Osteoblast (primary cell): ENCODE data around the gene PCSK5. TPM values are rescaled to one million over a fixed set of nuclear protein-coding genes. Genes with fewer than 3 reads are reported as not detected.

Source experiments
- DNase-seq: peaks from one replicate; pipeline ENCODE4 v3.0.0; 2011; ENCODE audit warnings: low spot score, mixed read lengths; ENCODE audit not compliant: insufficient read length; ENCODE audit errors: missing footprints
- H2AFZ ChIP-seq: 2 replicates; pipeline ENCODE4 v1.6.0; 2011; ENCODE audit warnings: mild to moderate bottlenecking, low read length
- H3K27ac ChIP-seq: 2 replicates; pipeline ENCODE4 v1.5.1; 2011; ENCODE audit warnings: mild to moderate bottlenecking, low read depth, low read length, moderate library complexity
- H3K27me3 ChIP-seq: 2 replicates; pipeline ENCODE4 v1.6.0; 2012; ENCODE audit warnings: mild to moderate bottlenecking, control low read depth, inconsistent platforms, low read length, moderate library complexity; ENCODE audit not compliant: insufficient read depth
- H3K36me3 ChIP-seq: 2 replicates; pipeline ENCODE4 v1.5.1; 2011; ENCODE audit warnings: mild to moderate bottlenecking, low read length, control low read depth, moderate library complexity; ENCODE audit not compliant: insufficient read depth
- H3K4me1 ChIP-seq: 2 replicates; pipeline ENCODE4 v1.5.1; 2011; ENCODE audit warnings: mild to moderate bottlenecking, low read length, control low read depth, moderate library complexity; ENCODE audit not compliant: insufficient read depth
- H3K4me2 ChIP-seq: 2 replicates; pipeline ENCODE4 v1.6.0; 2011; ENCODE audit warnings: mild to moderate bottlenecking, low read length; ENCODE audit not compliant: insufficient read depth
- H3K4me3 ChIP-seq: fragments of 200-600 bp; sonication (generic); 3 replicates; pipeline ENCODE4 v1.5.1; 2012; ENCODE audit warnings: mild to moderate bottlenecking, low read length, inconsistent platforms; ENCODE audit not compliant: insufficient read depth
- H3K79me2 ChIP-seq: 2 replicates; pipeline ENCODE4 v1.6.0; 2012; ENCODE audit warnings: mild to moderate bottlenecking, low read length, control low read depth, inconsistent platforms; ENCODE audit not compliant: insufficient read depth
- H3K9me3 ChIP-seq: 2 replicates; pipeline ENCODE4 v1.5.1; 2011; ENCODE audit warnings: low read depth, low read length, control low read depth
- H4K20me1 ChIP-seq: 2 replicates; pipeline ENCODE4 v1.6.0; 2012; ENCODE audit warnings: mild to moderate bottlenecking, low read length, control low read depth; ENCODE audit not compliant: insufficient read depth
- CTCF ChIP-seq: IDR thresholded peaks from 2 replicates; pipeline ENCODE4 v1.5.1; 2011; ENCODE audit warnings: mild to moderate bottlenecking, low read depth, low read length, moderate library complexity; ENCODE audit errors: extremely low read depth
- total RNA-seq: library from RNA; depleted of rRNA; stranded (reverse); fragments of >200 nt; gene quantifications from 2 replicates; pipeline ENCODE4 v1.2.3, GENCODE V29; 2012

PCSK5 gene
- total RNA-seq, 1 donor, result 14.5 TPM

DNA sequence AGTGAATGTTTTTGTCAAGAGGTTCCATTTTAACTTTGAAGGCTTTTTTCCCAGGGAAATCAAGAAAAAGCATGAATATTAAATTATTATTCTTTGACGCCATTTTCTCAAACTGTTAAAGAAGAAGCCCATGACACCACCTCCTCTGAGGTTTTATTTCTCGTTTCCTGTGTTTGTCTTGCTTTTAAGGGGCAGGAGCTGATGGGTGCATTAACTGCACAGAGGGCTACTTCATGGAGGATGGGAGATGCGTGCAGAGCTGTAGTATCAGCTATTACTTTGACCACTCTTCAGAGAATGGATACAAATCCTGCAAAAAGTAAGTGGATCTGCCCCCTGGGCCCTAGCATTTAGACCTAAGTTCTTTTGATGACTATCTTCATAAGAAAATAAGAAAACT lies 298.4 kb downstream of the PCSK5 start:
- no peak for DNase-seq
- H3K36me3 ChIP-seq, result no peaks in the 10 kb centered on the region
- H3K4me3 ChIP-seq, result no peak overlapping the region
- no peak overlapping the region for H2AFZ ChIP-seq
- no peak overlapping the region for H3K27ac ChIP-seq
- no peak for TF ChIP-seq CTCF
- no peak overlapping the region for H3K4me2 ChIP-seq
- no peaks in the 10 kb centered on the region for H4K20me1 ChIP-seq
- no peaks in the 10 kb centered on the region for H3K4me1 ChIP-seq
- H3K79me2 ChIP-seq, result no peaks in the 10 kb centered on the region
- H3K27me3 ChIP-seq, result no peaks in the 10 kb centered on the region
- no peaks in the 10 kb centered on the region for H3K9me3 ChIP-seq

GRCh38 chr9:76191493-76191892 lies 301.0 kb downstream of the PCSK5 start:
- Histone ChIP-seq H3K4me1 (no peaks in the 10 kb centered on the region), H3K79me2 (no peaks in the 10 kb centered on the region), H3K9me3 (no peaks in the 10 kb centered on the region), H2AFZ (no peak overlapping the region), H3K27me3 (no peaks in the 10 kb centered on the region), H4K20me1 (no peaks in the 10 kb centered on the region), H3K4me2 (no peak overlapping the region), H3K36me3 (no peaks in the 10 kb centered on the region), H3K27ac (no peak overlapping the region), H3K4me3 (no peak overlapping the region)
- TF ChIP-seq CTCF, result no peak
- no peak for DNase-seq

DNA sequence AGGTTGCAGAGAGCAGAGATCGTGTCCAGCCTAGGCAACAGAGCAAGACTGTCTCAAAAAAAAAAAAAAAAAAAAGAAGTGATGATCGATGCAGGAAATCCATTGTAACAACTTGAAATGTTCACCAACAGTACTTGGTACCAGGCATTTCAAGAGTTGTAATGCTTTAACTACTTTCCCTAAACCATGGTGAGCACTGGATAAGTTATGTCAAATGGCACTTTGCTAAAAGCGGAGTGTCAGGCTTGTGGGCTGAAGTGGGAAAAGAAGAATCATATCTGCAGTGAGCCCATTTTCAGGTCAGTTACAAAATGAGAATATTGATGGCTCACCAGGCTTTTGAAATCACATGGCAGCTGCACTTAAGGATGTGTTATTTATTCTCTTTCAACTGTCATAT lies 301.5 kb downstream of the PCSK5 start:
- H3K4me2 ChIP-seq, result no peak overlapping the region
- no peak for TF ChIP-seq CTCF
- no peak overlapping the region for H3K4me3 ChIP-seq
- no peaks in the 10 kb centered on the region for H3K4me1 ChIP-seq
- no peaks in the 10 kb centered on the region for H3K36me3 ChIP-seq
- H3K27ac ChIP-seq, result no peak overlapping the region
- no peaks in the 10 kb centered on the region for H4K20me1 ChIP-seq
- H3K9me3 ChIP-seq, result no peaks in the 10 kb centered on the region
- H3K79me2 ChIP-seq, result no peaks in the 10 kb centered on the region
- DNase-seq, result no peak
- H3K27me3 ChIP-seq, result no peaks in the 10 kb centered on the region
- H2AFZ ChIP-seq, result no peak overlapping the region

DNA sequence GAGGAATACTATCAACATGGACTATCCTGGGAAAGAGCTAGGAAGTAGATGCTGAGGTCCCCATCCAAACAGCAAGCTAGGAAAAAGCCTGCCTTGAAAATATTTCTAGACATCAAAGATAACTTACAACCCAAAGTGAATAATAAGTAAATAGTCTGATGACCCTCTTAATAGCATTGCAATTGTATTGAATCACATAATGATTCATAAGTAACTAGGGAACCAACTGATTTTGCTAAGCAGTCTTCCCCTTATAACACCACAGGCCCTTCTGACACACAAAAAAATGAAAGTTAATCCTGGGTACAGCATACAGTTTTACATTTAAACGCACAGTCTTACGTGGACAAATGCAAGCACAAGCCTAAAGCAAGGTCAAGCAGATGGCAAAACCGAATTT lies 304.4 kb downstream of the PCSK5 start:
- Histone ChIP-seq H3K9me3 (no peaks in the 10 kb centered on the region), H3K4me2 (no peak overlapping the region), H3K79me2 (no peaks in the 10 kb centered on the region), H3K36me3 (no peaks in the 10 kb centered on the region), H3K27me3 (no peaks in the 10 kb centered on the region), H3K4me3 (no peak overlapping the region), H3K27ac (no peak overlapping the region), H3K4me1 (no peaks in the 10 kb centered on the region), H4K20me1 (no peaks in the 10 kb centered on the region), H2AFZ (no peak overlapping the region)
- DNase-seq, result no peak
- no peak for TF ChIP-seq CTCF
